ENCODE results near the gene SLX4IP. TPM values are rescaled to one million over a fixed set of nuclear protein-coding genes. Genes with fewer than 3 reads are reported as not detected.

SLX4IP gene
- total and polyA plus RNA-seq, 2 of the 13 experiments (the other 11 are each of a cell fraction or from before 2014, with no cell fraction given), result 3.6 to 7.3 TPM

DNA sequence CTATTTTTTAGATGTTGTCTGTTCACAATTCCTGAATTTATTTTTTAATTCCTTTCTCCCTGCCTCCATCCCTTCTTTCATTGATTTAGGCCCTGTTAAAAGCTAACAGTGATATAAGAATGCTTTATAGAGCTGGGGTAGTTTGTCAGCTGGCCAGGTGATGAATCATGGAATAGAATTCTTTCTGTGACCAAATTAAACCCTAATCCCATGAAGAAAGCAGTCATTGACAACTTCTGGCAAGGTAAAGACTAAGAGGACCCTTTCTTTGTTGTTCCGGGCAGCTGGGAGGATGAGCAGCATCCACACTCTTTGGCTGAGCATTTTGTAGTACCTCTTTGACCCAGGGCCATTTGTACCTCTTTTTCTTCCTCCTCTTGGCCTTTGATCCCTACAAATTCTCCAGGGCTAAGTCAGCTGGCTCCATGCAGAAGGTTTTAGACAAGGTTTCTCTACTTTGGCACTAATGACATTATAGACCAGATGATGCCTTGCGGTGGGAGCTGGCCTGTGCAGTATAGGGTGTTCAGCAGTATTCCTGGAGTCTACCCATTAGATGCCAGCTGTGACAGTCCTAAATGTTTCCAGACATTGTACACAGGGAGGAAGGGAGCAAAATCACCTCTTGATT is 102.9 kb downstream of the SLX4IP start:
- no peak for FAIRE-seq
- H3K9ac ChIP-seq (ENCODE audit: insufficient read depth, low read depth, low read length), result no peak overlapping the region
- H2AFZ ChIP-seq (ENCODE audit: low read length), result no peak overlapping the region
- no peaks in the 10 kb centered on the region for H3K36me3 ChIP-seq (replicated peaks in 1 of 2; ENCODE audit: control insufficient read depth in 1 of 2, insufficient read depth in 2 of 2, low read length in 2 of 2)
- H3K27ac ChIP-seq (ENCODE audit: extremely low read length, insufficient read depth, low read length), result no peak overlapping the region
- H3K79me2 ChIP-seq (ENCODE audit: insufficient read depth, low read length), result no peaks in the 10 kb centered on the region
- no peak for ATAC-seq
- no TSS peak for BruUV-seq (replicated peaks)
- 98% methylated on average over 2 of the region's 2 CpGs for WGBS (ENCODE audit: low lambda C conversion rate)
- H4K20me1 ChIP-seq (ENCODE audit: insufficient read depth, low read length), result no peaks in the 10 kb centered on the region
- in situ Hi-C loops (cut with HindIII; ENCODE audit: extremely low pct_ligation_motif_present, low pct_unique_long_range_greater_than_20kb) (loop anchor here (5.0 to 10.0 kb wide), 2 partner anchors 71 to 563 kb away; no protein-coding TSS in a partner anchor), intact Hi-C loops (cut with micrococcal nuclease; ENCODE audit: unreplicated experiment) (loop anchor here (5.0 kb wide), 1 partner anchor 561 kb away; no protein-coding TSS in a partner anchor)
- no peak overlapping the region for H3K4me2 ChIP-seq (ENCODE audit: low read depth, low read length)
- H3K4me3 ChIP-seq (replicated peaks in 1 of 3; ENCODE audit: insufficient read depth in 1 of 3, low read depth in 2 of 3, low read length in 3 of 3), result no peak overlapping the region
- no peak for DNase-seq (ENCODE audit: low spot score)
- ChIA-PET POLR2A (interaction anchor here (0.6 to 3.1 kb wide), 2 partner anchors 104 to 130 kb away, joined by 3 to 17 read pairs; partner anchors contain the start of genes MKKS and SLX4IP), CTCF (ENCODE audit: low intra/inter-chr PET ratio, low total read pairs) (interaction anchor here (2.3 kb wide), 1 partner anchor 68 kb away, joined by 10 read pairs; no protein-coding TSS in a partner anchor)
- H3K27me3 ChIP-seq (ENCODE audit: control insufficient read depth in 1 of 2, insufficient read depth in 2 of 2, low read length in 2 of 2), result no peaks in the 10 kb centered on the region
- no peaks in the 10 kb centered on the region for H3K9me3 ChIP-seq (ENCODE audit: low read length)
- H3K4me1 ChIP-seq (ENCODE audit: insufficient read depth, low read length), result peaks cover 77% of the 10 kb centered on the region
- TF ChIP-seq JDP2 (CRISPR knock-in tag; IDR thresholded peaks at IDR 0.05; ENCODE audit: borderline replicate concordance) (no peak), GZF1 (CRISPR knock-in tag; IDR thresholded peaks at IDR 0.05) (no peak), MIER3 (CRISPR knock-in tag; IDR thresholded peaks at IDR 0.05; ENCODE audit: borderline replicate concordance) (no peak), KDM6A (CRISPR knock-in tag; IDR thresholded peaks at IDR 0.05; ENCODE audit: low read depth) (no peak), POLR2A (IDR thresholded peaks at IDR 0.05; ENCODE audit: insufficient read depth in 1 of 2, low read depth in 2 of 2, low read length in 2 of 2) (no peak), ZNF260 (CRISPR knock-in tag; IDR thresholded peaks at IDR 0.05; ENCODE audit: borderline replicate concordance, low read depth) (no peak), CENPX (CRISPR knock-in tag; IDR thresholded peaks at IDR 0.05) (no peak)
- TF ChIP-seq, protein P1, sequence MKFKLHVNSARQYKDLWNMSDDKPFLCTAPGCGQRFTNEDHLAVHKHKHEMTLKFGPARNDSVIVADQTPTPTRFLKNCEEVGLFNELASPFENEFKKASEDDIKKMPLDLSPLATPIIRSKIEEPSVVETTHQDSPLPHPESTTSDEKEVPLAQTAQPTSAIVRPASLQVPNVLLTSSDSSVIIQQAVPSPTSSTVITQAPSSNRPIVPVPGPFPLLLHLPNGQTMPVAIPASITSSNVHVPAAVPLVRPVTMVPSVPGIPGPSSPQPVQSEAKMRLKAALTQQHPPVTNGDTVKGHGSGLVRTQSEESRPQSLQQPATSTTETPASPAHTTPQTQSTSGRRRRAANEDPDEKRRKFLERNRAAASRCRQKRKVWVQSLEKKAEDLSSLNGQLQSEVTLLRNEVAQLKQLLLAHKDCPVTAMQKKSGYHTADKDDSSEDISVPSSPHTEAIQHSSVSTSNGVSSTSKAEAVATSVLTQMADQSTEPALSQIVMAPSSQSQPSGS (CRISPR knock-in tag; IDR thresholded peaks at IDR 0.05), result no peak
- TF ChIP-seq, protein P2, sequence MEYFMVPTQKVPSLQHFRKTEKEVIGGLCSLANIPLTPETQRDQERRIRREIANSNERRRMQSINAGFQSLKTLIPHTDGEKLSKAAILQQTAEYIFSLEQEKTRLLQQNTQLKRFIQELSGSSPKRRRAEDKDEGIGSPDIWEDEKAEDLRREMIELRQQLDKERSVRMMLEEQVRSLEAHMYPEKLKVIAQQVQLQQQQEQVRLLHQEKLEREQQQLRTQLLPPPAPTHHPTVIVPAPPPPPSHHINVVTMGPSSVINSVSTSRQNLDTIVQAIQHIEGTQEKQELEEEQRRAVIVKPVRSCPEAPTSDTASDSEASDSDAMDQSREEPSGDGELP (IDR thresholded peaks at IDR 0.05; ENCODE audit: borderline replicate concordance, low read depth), result no peak
- TF ChIP-seq, protein P3, sequence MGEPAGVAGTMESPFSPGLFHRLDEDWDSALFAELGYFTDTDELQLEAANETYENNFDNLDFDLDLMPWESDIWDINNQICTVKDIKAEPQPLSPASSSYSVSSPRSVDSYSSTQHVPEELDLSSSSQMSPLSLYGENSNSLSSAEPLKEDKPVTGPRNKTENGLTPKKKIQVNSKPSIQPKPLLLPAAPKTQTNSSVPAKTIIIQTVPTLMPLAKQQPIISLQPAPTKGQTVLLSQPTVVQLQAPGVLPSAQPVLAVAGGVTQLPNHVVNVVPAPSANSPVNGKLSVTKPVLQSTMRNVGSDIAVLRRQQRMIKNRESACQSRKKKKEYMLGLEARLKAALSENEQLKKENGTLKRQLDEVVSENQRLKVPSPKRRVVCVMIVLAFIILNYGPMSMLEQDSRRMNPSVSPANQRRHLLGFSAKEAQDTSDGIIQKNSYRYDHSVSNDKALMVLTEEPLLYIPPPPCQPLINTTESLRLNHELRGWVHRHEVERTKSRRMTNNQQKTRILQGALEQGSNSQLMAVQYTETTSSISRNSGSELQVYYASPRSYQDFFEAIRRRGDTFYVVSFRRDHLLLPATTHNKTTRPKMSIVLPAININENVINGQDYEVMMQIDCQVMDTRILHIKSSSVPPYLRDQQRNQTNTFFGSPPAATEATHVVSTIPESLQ (CRISPR knock-in tag; conservative IDR thresholded peaks at IDR 0.05), result no peak
- TF ChIP-seq, protein P4, sequence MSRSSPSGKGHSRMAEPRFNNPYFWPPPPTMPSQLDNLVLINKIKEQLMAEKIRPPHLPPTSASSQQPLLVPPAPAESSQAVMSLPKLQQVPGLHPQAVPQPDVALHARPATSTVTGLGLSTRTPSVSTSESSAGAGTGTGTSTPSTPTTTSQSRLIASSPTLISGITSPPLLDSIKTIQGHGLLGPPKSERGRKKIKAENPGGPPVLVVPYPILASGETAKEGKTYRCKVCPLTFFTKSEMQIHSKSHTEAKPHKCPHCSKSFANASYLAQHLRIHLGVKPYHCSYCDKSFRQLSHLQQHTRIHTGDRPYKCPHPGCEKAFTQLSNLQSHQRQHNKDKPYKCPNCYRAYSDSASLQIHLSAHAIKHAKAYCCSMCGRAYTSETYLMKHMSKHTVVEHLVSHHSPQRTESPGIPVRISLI (CRISPR knock-in tag; IDR thresholded peaks at IDR 0.05; ENCODE audit: borderline replicate concordance), result no peak
- TF ChIP-seq, protein P5, sequence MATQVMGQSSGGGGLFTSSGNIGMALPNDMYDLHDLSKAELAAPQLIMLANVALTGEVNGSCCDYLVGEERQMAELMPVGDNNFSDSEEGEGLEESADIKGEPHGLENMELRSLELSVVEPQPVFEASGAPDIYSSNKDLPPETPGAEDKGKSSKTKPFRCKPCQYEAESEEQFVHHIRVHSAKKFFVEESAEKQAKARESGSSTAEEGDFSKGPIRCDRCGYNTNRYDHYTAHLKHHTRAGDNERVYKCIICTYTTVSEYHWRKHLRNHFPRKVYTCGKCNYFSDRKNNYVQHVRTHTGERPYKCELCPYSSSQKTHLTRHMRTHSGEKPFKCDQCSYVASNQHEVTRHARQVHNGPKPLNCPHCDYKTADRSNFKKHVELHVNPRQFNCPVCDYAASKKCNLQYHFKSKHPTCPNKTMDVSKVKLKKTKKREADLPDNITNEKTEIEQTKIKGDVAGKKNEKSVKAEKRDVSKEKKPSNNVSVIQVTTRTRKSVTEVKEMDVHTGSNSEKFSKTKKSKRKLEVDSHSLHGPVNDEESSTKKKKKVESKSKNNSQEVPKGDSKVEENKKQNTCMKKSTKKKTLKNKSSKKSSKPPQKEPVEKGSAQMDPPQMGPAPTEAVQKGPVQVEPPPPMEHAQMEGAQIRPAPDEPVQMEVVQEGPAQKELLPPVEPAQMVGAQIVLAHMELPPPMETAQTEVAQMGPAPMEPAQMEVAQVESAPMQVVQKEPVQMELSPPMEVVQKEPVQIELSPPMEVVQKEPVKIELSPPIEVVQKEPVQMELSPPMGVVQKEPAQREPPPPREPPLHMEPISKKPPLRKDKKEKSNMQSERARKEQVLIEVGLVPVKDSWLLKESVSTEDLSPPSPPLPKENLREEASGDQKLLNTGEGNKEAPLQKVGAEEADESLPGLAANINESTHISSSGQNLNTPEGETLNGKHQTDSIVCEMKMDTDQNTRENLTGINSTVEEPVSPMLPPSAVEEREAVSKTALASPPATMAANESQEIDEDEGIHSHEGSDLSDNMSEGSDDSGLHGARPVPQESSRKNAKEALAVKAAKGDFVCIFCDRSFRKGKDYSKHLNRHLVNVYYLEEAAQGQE (IDR thresholded peaks at IDR 0.05; ENCODE audit: borderline replicate concordance in 1 of 2, low read depth in 1 of 2, low read length in 2 of 2), result no peak
- TF ChIP-seq, protein P6, sequence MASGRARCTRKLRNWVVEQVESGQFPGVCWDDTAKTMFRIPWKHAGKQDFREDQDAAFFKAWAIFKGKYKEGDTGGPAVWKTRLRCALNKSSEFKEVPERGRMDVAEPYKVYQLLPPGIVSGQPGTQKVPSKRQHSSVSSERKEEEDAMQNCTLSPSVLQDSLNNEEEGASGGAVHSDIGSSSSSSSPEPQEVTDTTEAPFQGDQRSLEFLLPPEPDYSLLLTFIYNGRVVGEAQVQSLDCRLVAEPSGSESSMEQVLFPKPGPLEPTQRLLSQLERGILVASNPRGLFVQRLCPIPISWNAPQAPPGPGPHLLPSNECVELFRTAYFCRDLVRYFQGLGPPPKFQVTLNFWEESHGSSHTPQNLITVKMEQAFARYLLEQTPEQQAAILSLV (CRISPR knock-in tag; IDR thresholded peaks at IDR 0.05; ENCODE audit: borderline replicate concordance), result no peak
